Umbilical cord (tissue), 2 donors: ENCODE results near the gene GJA1. TPM values are rescaled to one million over a fixed set of nuclear protein-coding genes. Genes with fewer than 3 reads are reported as not detected.

Experiments used
- DNase-seq: peaks from one replicate; pipeline ENCODE4 v3.0.0-alpha.2; 2015; ENCODE audit warnings: low spot score
- total RNA-seq: library from RNA; depleted of rRNA; stranded (reverse); fragments of >200 nt; gene quantifications from one replicate; pipeline ENCODE4 v1.2.3, GENCODE V29; 2014; ENCODE audit warnings: low replicate concordance; ENCODE audit not compliant: insufficient read depth

GJA1 gene
- total RNA-seq, 1 donor from 2014 or later = 736 TPM

DNA sequence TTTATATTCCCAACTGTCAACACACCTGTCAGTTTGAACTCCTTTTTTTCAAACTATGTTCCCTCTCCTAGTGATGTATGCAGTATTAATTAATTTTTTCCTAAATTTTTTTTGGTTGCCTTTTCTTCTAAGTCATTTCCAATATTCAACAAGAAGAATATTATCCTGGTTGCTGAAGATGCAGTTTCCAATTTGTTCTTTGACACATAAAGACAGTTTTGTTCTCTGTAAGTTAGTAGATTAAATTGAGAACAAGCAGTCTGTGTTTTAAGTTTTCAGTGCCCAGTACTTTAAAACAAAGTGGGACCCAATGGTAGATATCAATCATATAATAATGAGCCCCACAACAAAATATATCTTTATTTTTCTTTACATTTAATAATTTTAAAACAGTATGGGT, 47.3 kb downstream of the GJA1 start:
- no peak for DNase-seq

DNA sequence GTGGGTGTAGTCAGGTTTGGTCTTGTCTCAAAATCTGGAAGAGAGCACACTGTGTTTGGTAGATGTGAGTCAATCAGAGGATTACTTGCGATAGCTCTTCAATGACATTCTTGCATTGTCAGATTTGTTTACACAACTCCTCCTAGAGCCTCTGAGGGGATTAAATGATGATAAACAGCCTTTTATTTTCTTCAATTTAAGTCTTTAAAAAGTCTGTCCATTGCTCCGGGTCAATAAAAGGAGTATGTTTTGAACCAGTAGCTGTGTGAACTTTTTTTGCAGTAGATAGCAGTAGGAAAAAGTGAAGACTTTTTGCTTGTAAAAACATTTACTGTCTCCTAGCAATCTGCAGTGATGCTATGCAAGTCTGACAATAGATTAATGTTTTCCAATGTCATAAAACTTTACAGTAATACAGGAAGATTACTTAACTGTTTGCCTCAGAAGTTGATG, 49.9 kb downstream of the GJA1 start:
- DNase-seq = peak; percentile 73

DNA sequence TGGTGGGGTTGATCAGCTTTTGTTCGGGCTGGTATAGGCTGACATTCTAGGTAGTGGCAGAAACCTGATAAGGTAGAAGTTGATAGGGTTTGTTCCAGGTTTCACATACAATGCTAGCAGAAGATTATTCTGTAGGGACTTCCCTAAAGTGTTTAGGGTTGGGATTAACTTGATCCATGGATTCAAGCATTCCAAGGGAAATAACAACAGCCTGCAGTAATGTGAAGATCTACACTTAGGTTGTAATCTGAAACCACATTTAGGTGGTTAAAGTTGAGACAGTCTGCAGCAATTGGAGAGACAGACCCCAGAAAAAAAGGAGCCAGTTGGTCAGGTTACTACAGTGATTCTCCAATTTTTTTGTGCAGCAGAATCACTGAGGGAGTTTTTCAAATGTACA, 56.1 kb downstream of the GJA1 start:
- no peak for DNase-seq

DNA sequence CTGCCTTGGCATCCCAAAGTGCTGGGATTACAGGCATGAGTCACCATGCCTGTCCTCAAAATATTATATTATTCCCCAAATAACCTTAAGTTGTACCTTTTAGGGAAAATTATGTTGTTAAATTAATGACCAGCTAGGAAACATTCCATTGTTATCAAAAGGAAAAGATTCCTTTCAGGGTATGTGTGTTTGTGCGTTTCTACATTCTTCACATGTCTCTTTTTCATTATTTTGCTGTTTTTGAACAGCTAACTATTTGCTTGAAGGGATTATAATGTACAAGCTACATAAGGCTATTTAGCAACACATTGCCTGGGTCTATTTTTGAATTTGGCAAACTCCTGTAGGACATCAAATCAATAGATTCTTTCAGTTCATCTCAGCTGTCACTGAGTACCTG, 57.1 kb downstream of the GJA1 start:
- DNase-seq = no peak

DNA sequence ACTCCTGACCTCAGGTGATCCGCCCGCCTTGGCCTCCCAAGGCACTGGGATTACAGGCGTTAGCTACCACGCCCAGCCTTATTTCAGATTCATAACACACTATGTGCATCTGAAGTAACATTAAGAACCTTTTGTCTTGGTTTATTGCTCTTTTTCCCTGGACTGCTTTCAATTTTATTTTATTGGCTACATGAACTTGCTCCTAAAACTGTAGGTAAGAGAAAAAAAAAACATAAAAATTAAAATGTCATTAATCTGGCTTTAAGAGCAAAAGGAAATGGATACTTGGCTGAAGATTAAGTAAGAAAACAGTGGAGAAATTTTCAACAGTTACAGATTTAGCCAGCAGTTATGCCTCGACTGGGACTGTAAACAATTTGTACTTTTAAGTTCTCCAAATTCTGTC, 62.5 kb downstream of the GJA1 start:
- DNase-seq = no peak

DNA sequence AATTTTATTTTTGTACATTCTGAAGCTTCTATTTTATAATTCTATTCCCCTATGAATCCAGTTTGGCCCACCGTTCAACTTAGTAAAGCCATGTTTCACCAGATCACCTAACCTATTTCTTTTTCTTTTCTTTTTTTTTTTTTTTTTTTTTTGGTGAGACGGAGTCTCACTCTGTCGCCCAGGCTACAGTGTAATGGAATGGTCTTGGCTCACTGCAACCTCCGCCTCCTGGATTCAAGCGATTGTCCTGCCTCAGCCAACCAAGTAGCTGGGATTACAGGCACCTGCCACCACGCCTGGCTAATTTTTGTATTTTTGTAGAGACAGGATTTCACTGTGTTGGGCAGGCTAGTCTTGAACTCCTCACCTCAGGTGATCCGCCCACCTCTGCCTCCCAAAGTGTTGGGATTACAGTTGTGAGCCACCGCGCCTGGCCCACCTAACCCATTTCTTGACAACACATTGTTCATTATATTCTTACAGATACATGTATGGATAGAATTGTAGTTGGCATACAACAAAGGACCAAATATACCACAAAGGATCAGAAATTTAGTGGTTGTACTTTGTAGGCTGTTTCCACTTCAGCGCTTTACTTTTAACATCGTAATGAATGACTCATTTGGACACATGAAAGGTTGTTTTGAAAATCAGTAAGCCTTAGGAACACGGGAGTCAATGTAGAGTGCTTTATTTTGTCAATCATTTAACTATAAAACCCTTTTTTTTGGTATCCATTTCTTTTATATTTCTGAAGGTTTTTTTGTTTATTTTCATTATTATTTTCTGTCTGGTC, 63.2 kb downstream of the GJA1 start:
- no peak for DNase-seq

Other genes starting within 250 kb of the GJA1 start
- 49.1 TPM for gene TBC1D32, start 101.2 kb upstream of the GJA1 start, total RNA-seq